Measurements from ENCODE around the gene IP6K3.

IP6K3 gene

DNA sequence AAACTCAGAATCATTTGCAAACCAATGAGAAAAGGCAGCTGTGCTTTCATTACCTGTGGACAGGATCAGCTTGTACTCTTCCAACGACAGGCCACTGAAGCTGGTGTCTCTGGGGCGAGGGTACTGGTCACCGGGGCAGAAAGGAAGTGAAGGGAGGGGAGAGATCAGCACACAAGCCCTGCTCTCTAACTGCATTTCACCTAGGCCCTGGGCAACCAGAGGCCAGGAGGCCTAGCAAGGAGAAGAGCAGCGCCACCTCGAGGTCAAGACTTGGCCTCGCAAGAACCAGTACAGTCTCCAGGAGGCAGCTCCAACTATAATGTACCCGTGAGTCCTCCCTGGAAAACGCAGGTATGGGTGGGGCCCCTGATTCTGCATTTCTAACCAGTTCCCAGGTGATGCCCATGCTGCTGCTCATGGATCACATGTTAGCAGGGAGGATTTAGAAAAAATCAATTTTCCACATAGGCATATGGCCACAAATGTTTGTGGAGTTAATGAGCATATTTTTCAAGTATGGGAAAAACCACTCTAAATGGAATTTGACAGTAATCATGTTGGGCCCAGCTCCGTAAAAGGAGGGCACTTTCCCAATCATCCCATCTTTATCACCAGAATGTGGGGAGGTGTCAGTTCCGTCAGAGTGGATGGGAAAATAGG lies 46.2 kb downstream of the IP6K3 start:
- peak; percentile 86 for ATAC-seq
- H3K4me1 Mint-ChIP-seq = peaks cover 42% of the 10 kb centered on the region
- no peak overlapping the region for H3K4me3 Mint-ChIP-seq
- H3K9me3 Mint-ChIP-seq = no peaks in the 10 kb centered on the region
- no peaks in the 10 kb centered on the region for H3K27me3 Mint-ChIP-seq
- peak; percentile 58 to 77 for DNase-seq
- H3K27ac Mint-ChIP-seq = no peak overlapping the region

GRCh38 chr6:33699739-33700138 lies 47.0 kb downstream of the IP6K3 start:
- no peaks in the 10 kb centered on the region for H3K27me3 Mint-ChIP-seq
- peaks cover 50% of the 10 kb centered on the region for H3K4me1 Mint-ChIP-seq
- H3K4me3 Mint-ChIP-seq = no peak overlapping the region
- no peaks in the 10 kb centered on the region for H3K9me3 Mint-ChIP-seq
- H3K27ac Mint-ChIP-seq = no peak overlapping the region
- peak; percentile 35 for ATAC-seq
- DNase-seq = no peak

DNA sequence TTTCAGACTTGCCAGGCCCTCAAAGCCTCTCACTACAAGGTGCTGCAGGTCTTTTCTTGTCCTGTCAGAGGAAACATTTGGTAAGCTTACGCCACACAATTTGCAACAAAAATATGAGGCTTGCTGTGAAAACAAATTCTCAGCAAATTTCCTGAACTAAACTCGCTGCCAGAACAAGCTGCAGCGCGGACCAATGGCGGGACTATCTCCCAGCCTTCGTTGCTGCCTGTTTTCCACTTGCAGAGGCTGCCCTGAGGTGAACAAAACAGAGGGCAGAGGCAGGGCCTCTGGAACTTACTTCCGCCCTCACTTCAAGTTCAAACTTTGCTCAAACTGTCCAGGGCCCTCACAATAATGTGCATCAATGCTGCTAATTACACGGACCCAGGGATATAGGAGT lies 47.6 kb downstream of the IP6K3 start:
- no peak for ATAC-seq
- no peak for DNase-seq
- Mint-ChIP-seq H3K27ac (no peak overlapping the region), H3K4me3 (no peak overlapping the region), H3K27me3 (no peaks in the 10 kb centered on the region), H3K4me1 (peaks cover 56% of the 10 kb centered on the region), H3K9me3 (no peaks in the 10 kb centered on the region)

DNA sequence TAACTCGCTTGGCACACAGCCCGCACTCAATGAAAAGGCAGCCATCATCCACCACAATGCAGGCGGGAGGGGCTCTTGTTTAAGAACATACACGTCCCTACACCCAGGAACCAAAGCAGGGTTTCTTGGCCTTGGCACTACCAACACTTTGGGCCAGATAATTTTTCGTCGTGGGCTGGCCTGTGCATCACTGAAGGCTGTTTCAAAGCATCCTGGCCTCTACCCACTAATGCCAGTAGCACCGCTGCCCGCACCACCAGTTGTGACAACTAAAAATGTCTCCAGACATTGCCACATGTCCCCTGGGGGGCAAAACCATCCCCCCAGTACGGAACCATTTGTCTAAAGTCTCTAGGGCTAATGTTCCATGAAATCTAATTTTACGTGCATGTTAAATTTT lies 48.2 kb downstream of the IP6K3 start:
- no peak overlapping the region for H3K27ac Mint-ChIP-seq
- ATAC-seq = no peak

DNA sequence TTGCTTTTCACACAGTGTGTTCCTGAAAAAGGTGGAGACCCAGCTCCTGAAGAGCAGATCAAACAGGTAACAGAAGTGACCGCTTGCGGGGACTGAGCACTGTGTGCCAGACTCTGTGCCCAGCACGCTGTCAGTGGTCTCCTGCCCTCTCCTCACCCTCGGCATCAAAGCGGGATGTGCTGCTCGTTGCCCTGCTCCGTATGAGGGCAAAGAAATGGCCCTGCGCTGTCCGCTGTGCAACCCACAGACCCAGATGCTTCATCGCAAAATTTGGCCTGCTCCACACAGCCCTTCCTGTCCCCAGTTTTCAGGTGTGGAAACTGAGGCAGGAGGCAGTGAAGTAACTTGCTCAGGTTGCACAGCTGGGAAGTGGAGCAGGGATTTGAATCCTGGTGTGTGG lies 48.9 kb downstream of the IP6K3 start:
- DNase-seq (no peak), ATAC-seq (no peak)
- Mint-ChIP-seq H3K27me3 (no peaks in the 10 kb centered on the region), H3K4me3 (no peak overlapping the region), H3K9me3 (no peaks in the 10 kb centered on the region), H3K27ac (peak overlapping the region in 1 of 2 donors; percentile 88), H3K4me1 (peaks cover 69% of the 10 kb centered on the region)

More for the DNA sequence above, 48.2 kb downstream of the IP6K3 start:
- no peaks in the 10 kb centered on the region for H3K27me3 Mint-ChIP-seq
- DNase-seq = no peak
- H3K4me3 Mint-ChIP-seq = no peak overlapping the region
- no peaks in the 10 kb centered on the region for H3K9me3 Mint-ChIP-seq
- H3K4me1 Mint-ChIP-seq = peaks cover 62% of the 10 kb centered on the region

DNA sequence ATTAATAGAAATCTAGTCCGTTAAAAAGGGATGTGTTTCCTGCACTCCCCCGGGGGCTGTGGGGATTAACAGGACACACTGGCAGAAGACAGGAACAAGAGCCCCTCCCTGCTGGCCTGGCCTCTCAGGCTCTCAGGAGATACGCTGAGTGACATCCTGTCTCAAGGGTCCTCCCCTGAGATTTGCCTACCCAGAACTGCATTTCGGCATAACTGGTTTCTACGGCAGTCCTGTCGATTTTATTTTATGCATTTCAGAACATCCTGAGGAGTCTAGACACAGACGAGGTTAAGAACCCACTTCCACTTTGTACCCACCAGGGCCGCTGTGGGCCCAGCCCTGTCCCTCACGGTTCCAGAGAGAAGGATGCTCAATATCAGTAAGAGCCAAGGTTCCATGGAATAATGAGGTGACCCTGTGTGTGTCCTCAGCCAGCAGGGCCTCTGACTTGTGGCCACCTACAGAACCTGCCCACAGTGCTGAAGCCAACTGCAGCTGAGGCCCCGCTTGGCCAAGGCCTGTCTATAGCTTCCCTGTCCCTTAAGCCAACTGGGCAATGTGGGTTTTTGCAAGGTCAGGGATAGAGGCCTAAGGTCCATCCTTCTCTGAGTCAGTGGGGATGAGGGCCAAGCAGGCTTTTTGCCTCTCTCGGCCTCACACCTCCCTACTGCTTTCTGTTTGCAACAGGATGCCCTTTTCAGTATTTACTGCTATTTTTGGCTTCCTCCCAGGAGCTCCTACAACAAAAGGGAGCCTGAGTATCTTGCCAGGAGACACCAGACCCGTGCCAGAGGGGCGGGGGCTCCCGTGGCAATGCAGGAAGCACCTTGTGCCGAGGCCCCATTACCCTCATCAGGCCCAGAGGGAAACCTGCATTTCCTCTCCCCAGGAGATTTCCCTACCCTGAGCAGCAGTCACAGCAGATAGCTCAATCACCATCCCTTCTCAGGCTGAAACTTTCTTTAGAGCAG lies 49.9 kb downstream of the IP6K3 start:
- H3K9me3 Mint-ChIP-seq = no peaks in the 10 kb centered on the region
- peak overlapping the region; percentile 51 to 57 for H3K4me3 Mint-ChIP-seq
- ATAC-seq (no peak), DNase-seq (no peak)
- peaks cover 79% of the 10 kb centered on the region for H3K4me1 Mint-ChIP-seq
- no peaks in the 10 kb centered on the region for H3K27me3 Mint-ChIP-seq
- peak overlapping the region; percentile 91 to 93 for H3K27ac Mint-ChIP-seq

DNA sequence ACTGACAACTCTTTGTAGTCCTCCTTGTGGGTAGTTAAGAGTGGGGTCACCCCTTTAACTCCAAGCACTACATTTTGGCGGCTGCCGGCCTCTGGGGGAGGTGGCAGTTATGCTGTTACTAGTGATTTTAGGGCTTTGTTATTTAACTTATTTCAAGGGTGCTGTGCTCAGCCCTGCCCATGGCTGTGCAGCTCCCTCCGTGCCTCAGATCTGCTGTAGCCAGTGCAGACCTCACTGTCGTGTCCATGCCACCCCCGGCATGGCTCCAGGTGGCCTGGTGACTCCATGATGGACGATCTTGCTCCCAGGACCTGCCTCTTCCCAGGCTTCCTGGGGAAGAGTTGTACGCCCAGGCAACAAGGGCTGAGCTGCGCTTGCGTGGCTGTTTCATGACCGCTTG lies 50.6 kb downstream of the IP6K3 start:
- Mint-ChIP-seq H3K4me3 (peak overlapping the region; percentile 15 to 57), H3K4me1 (peaks cover 82% of the 10 kb centered on the region), H3K27ac (peak overlapping the region; percentile 91 to 93), H3K27me3 (no peaks in the 10 kb centered on the region), H3K9me3 (no peaks in the 10 kb centered on the region)
- no peak for ATAC-seq
- no peak for DNase-seq

DNA sequence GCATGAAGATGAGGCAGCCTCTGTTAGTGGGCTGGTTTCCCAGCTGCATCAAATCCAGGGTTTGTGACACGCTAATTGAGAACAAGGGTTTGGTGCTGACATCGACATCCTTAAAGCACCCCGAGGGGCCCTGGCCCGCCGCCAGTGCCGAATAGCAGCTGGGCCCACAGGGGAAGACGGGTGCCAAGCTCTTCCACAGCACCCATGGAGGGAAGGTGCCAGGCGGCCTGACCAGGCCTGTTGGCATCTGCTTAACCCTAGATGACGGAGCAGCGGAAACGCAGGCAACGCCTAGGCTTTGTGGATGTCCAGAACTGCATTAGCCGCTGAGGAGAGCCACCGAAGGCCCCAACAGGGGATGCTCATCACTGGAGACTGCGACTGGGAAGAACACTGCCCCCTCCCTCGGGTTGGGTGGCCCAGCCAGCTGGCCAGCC lies 51.2 kb downstream of the IP6K3 start:
- DNase-seq = no peak
- no peak overlapping the region for H3K4me3 Mint-ChIP-seq
- H3K4me1 Mint-ChIP-seq = peaks cover 82% of the 10 kb centered on the region
- H3K27me3 Mint-ChIP-seq = no peaks in the 10 kb centered on the region
- H3K27ac Mint-ChIP-seq = peak overlapping the region; percentile 95 to 96
- ATAC-seq = no peak
- no peaks in the 10 kb centered on the region for H3K9me3 Mint-ChIP-seq

DNA sequence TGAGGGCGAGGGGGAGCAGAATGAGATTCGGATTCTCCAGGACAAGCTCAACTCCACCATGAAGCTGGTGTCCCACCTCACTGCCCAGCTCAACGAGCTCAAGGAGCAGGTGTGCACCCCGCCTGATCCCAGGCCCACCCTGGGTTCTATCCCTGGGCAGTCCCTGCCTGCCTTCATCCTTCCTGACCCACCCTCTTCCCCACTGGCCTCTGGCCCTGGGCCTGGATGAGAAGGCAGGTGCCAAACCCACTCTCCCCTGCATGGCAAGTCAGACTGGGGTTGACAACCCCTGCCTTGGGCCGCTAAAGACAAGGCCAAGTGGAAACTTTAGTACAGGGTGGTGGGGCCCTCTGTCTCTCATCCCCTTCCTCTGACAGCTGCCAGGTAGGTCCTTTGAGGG lies 51.7 kb downstream of the IP6K3 start:
- no peak for ATAC-seq
- H3K4me3 Mint-ChIP-seq = peak overlapping the region; percentile 65 to 72
- H3K27ac Mint-ChIP-seq = peak overlapping the region; percentile 95 to 96
- peaks cover 77% of the 10 kb centered on the region for H3K4me1 Mint-ChIP-seq
- H3K9me3 Mint-ChIP-seq = no peaks in the 10 kb centered on the region
- DNase-seq = no peak
- H3K27me3 Mint-ChIP-seq = no peaks in the 10 kb centered on the region

GRCh38 chr6:33694401-33694931 lies 52.2 kb downstream of the IP6K3 start:
- H3K9me3 Mint-ChIP-seq = no peaks in the 10 kb centered on the region
- H3K4me3 Mint-ChIP-seq = peak overlapping the region; percentile 65 to 72
- ATAC-seq (peak; percentile 81), DNase-seq (peak; percentile 33 to 79)
- peak overlapping the region; percentile 95 to 96 for H3K27ac Mint-ChIP-seq
- H3K4me1 Mint-ChIP-seq = peaks cover 76% of the 10 kb centered on the region
- H3K27me3 Mint-ChIP-seq = no peaks in the 10 kb centered on the region

DNA sequence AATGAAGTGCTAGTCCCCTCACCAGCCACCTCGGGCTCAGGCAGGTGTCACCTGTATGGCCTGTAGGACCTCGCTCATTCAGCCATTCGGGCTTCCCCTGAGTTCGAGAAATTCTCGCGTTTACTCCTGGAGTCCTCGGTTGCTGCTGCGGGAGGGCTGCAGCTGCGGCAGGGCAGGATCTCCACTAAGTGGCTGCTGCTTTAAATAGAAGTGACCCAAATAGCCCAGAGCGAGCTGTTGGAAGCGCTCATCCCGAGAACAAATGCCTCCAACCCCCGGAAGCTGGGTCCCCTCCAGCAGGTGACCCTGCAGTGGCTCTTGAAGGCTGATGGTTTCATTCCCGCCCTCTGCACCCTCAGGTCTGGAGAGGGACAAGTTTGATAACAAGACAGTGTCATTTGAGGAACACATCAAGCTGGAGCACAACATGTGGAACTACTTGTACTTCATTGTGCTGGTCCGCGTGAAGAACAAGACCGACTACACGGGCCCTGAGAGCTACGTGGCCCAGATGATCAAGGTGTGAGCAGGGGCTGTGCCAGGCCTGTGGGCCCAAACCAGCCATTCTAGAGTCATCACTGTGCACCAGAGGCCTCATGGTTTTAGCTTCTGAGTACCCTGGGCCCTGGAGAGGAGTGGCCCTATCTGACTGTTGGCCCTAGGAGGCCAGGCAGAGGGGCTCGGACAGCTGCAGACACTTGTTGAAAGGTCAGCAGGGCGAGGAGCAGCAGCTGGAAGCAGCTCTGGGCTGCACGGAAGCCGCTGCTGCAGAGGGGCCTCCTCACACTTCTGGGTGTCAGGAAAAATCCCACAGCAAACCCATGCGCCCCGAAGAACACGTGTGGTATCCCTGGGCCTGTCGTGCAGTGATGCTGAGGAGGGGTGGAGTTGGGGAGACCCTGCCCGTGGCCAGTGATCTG lies 53.3 kb downstream of the IP6K3 start:
- H3K4me1 Mint-ChIP-seq = peaks cover 76% of the 10 kb centered on the region
- peak overlapping the region; percentile 38 to 41 for H3K4me3 Mint-ChIP-seq
- H3K27ac Mint-ChIP-seq = peak overlapping the region; percentile 78 to 83
- no peak for DNase-seq
- no peaks in the 10 kb centered on the region for H3K9me3 Mint-ChIP-seq
- ATAC-seq = no peak
- no peaks in the 10 kb centered on the region for H3K27me3 Mint-ChIP-seq

- DNase-seq (peak; percentile 42 to 76), ATAC-seq (peak; percentile 85)
- Mint-ChIP-seq H3K27me3 (no peaks in the 10 kb centered on the region), H3K4me3 (peak overlapping the region; percentile 38 to 41), H3K4me1 (peaks cover 70% of the 10 kb centered on the region), H3K9me3 (no peaks in the 10 kb centered on the region), H3K27ac (peak overlapping the region; percentile 78 to 83)
These were observed 53.9 kb downstream of the IP6K3 start for GRCh38 chr6:33692760-33693158.

DNA sequence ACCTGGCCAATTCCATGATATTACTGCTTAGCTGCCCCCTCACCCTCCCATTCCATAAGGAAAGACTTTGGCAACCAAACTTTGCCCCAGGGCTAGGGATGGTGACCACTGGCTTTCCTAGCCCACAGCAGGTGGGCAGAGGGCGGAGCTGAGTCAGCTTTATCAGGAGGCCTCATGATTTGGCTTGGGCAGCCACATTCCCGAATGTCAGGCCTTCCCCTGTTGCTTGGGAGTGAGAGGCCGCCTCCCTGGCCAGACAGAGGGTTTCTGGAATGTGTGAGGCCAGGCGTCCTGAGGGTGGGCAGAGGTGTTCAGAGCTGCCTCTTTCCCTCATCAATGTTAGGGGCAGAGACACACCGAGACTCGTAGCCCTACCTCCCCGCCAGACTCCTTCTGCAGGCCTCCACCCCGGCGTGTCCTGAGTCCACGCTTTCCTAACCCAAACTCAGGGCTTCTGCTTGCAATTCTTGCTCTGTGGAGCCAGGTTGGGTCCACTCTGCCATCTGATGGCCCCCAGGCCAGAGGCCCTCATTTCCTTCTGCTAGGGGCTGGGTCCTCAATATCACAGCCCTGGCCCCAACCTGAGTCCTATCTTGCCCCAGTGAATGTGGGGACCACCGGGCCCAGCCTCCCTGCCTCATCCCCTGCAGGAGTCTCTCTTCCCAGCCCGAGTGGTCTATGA lies 54.5 kb downstream of the IP6K3 start:
- Mint-ChIP-seq H3K27me3 (no peaks in the 10 kb centered on the region), H3K4me3 (peak overlapping the region; percentile 38 to 41), H3K4me1 (peaks cover 65% of the 10 kb centered on the region), H3K9me3 (no peaks in the 10 kb centered on the region), H3K27ac (peak overlapping the region; percentile 78 to 83)
- DNase-seq (no peak), ATAC-seq (no peak)

DNA sequence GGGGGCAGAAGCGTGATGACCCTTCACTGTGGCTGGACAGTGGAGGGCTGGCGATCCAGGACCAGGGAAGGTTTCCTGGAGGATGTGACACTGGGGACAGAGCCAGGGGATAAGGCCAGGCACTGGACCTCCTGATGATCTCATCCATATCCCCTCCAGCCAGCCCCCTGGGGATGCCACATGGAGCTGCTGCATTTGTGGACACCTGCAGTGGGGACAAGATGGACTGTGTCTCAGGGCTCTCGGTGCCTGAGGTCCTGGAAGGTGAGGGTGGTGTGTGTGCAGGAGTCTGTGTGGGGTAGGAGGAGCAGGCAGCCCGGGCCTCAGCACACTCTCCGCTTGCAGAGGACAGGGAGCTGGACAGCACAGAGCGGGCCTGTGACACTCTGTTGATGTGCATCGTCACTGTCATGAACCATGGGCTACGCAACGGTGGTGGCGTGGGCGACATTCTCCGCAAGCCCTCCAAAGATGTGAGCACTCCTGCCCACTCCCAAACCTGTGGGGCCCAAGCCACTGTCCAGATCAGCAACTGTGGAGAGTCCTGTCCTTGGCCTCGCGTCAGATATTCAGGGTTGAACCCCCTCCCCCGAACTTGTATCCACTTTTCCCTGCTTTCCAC lies 55.1 kb downstream of the IP6K3 start:
- peaks cover 58% of the 10 kb centered on the region for H3K4me1 Mint-ChIP-seq
- DNase-seq = no peak
- peak overlapping the region in 1 of 2 donors; percentile 72 for H3K27ac Mint-ChIP-seq
- no peaks in the 10 kb centered on the region for H3K9me3 Mint-ChIP-seq
- no peak for ATAC-seq
- H3K27me3 Mint-ChIP-seq = no peaks in the 10 kb centered on the region
- H3K4me3 Mint-ChIP-seq = no peak overlapping the region

Data from stimulated activated naive CD8-positive, alpha-beta T cell treated with anti-CD3 and anti-CD28 coated beads, Interleukin-15, amount 100 ng/mL, for 72 hours (primary cell).